DMS 273 (cell line): ENCODE measurements around the gene PDZD2.

Source experiments
- DNase-seq: peaks from one replicate; lab custom pipeline; 2025; ENCODE audit not compliant: unreplicated experiment; lab: John Stamatoyannopoulos, UW

Gene PDZD2

GRCh38 chr5:31811210-31811609 lies 172.3 kb downstream of the PDZD2 start:
- no peak for DNase-seq

GRCh38 chr5:31815376-31815775 lies 176.4 kb downstream of the PDZD2 start:
- peak; percentile 30 for DNase-seq

GRCh38 chr5:31819926-31820516 lies 181.1 kb downstream of the PDZD2 start:
- peak; percentile 20 for DNase-seq

GRCh38 chr5:31823472-31823871 lies 184.5 kb downstream of the PDZD2 start:
- peak; percentile 10 for DNase-seq

GRCh38 chr5:31824869-31825517 lies 186.1 kb downstream of the PDZD2 start:
- DNase-seq: peak; percentile 50

GRCh38 chr5:31825518-31826068 lies 186.7 kb downstream of the PDZD2 start:
- peak; percentile 83 for DNase-seq

- no peak for DNase-seq
These were observed 188.9 kb downstream of the PDZD2 start for GRCh38 chr5:31827867-31828266.

- DNase-seq: no peak
These were observed 194.0 kb downstream of the PDZD2 start for GRCh38 chr5:31832966-31833365.

- DNase-seq: no peak
These were observed 194.8 kb downstream of the PDZD2 start for GRCh38 chr5:31833710-31834109.

GRCh38 chr5:31844622-31845345 lies 205.9 kb downstream of the PDZD2 start:
- peak; percentile 68 for DNase-seq

- no peak for DNase-seq
These were observed 206.4 kb downstream of the PDZD2 start for GRCh38 chr5:31845361-31845760.

- no peak for DNase-seq
These were observed 208.0 kb downstream of the PDZD2 start for GRCh38 chr5:31846934-31847333.

GRCh38 chr5:31847354-31847753 lies 208.4 kb downstream of the PDZD2 start:
- no peak for DNase-seq

GRCh38 chr5:31850981-31851689 lies 212.2 kb downstream of the PDZD2 start:
- DNase-seq: no peak

- DNase-seq: peak; percentile 17
These were observed 214.6 kb downstream of the PDZD2 start for GRCh38 chr5:31853398-31854135.

GRCh38 chr5:31854181-31855133 lies 215.5 kb downstream of the PDZD2 start:
- peak; percentile 64 for DNase-seq

- DNase-seq: no peak
These were observed 216.5 kb downstream of the PDZD2 start for GRCh38 chr5:31855134-31856040.

GRCh38 chr5:31859096-31859495 lies 220.2 kb downstream of the PDZD2 start:
- no peak for DNase-seq
